Endodermal cell (in vitro differentiated cells): ENCODE data around the gene UMODL1. TPM values are rescaled to one million over a fixed set of nuclear protein-coding genes. Genes with fewer than 3 reads are reported as not detected.

Experiments
- DNase-seq: peaks from one replicate; pipeline ENCODE4 v3.0.0-alpha.2; 2017
- H3K27ac ChIP-seq: 2 replicates; pipeline ENCODE4 v1.5.1; 2013; ENCODE audit warnings: mild to moderate bottlenecking, low read depth, low read length, moderate library complexity
- H3K27me3 ChIP-seq: 2 replicates; pipeline ENCODE4 v1.6.1; 2013; ENCODE audit warnings: mild to moderate bottlenecking, low read length, moderate library complexity; ENCODE audit not compliant: insufficient read depth, control insufficient read depth, poor library complexity, severe bottlenecking
- H3K36me3 ChIP-seq: 2 replicates; pipeline ENCODE4 v1.7.0; 2013; ENCODE audit warnings: mild to moderate bottlenecking, low read length, moderate library complexity; ENCODE audit not compliant: control insufficient read depth, insufficient read depth
- H3K4me1 ChIP-seq: one replicate; pipeline ENCODE4 v1.7.0; 2013; ENCODE audit warnings: low read length; ENCODE audit not compliant: control insufficient read depth, insufficient read depth
- H3K4me3 ChIP-seq: 2 replicates; pipeline ENCODE4 v1.5.1; 2013; ENCODE audit warnings: mild to moderate bottlenecking, low read length, moderate library complexity
- H3K9ac ChIP-seq: 2 replicates; pipeline ENCODE4 v1.6.1; 2013; ENCODE audit warnings: mild to moderate bottlenecking, low read length, moderate library complexity; ENCODE audit not compliant: poor library complexity, severe bottlenecking; ENCODE audit errors: extremely low read depth
- H3K9me3 ChIP-seq: 2 replicates; pipeline ENCODE4 v1.6.1; 2013; ENCODE audit warnings: mild to moderate bottlenecking, low read length, moderate library complexity; ENCODE audit not compliant: control insufficient read depth
- H3K27ac Mint-ChIP-seq: 2 replicates; pipeline ENCODE4 v1.8.0; 2020; ENCODE audit warnings: mixed read lengths
- H3K27me3 Mint-ChIP-seq: 2 replicates; pipeline ENCODE4 v1.8.0; 2021; ENCODE audit warnings: mild to moderate bottlenecking, mixed read lengths; ENCODE audit not compliant: insufficient read depth
- H3K36me3 Mint-ChIP-seq: 2 replicates; pipeline ENCODE4 v1.8.0; 2020; ENCODE audit warnings: low read depth, mixed read lengths
- H3K4me1 Mint-ChIP-seq: 2 replicates; pipeline ENCODE4 v1.8.0; 2020; ENCODE audit warnings: mixed read lengths
- H3K4me3 Mint-ChIP-seq: 2 replicates; pipeline ENCODE4 v1.8.0; 2020; ENCODE audit warnings: mild to moderate bottlenecking, moderate library complexity, mixed read lengths
- H3K9me3 Mint-ChIP-seq: 2 replicates; pipeline ENCODE4 v1.8.0; 2020; ENCODE audit warnings: mild to moderate bottlenecking, mixed read lengths
- CTCF ChIP-seq: fragments of 200-600 bp; sonication (generic); conservative IDR thresholded peaks from 2 replicates; pipeline ENCODE4 v1.5.0; 2021; ENCODE audit warnings: antibody characterized with exemption, mild to moderate bottlenecking
- WGBS, 2 experiments: methylation state at CpG; one replicate each; pipeline versions ENCODE4 v1.1.5 to v1.1.7; 2013; ENCODE audit warnings: missing lambda C conversion rate in 2 of 2, mixed read lengths in 1 of 2; ENCODE audit not compliant: insufficient coverage in 1 of 2, insufficient read length in 1 of 2; 5-methylcytosine and 5-hydroxymethylcytosine counted together
- total RNA-seq, 2 donors: library from RNA; stranded (reverse); fragmentation: NEBNext Ultra II Directional in 1 of 2; extraction: Animal tissue kit (Norgen Biotek cat#: 25700) in 1 of 2; gene quantifications; 2 replicates in 1 of 2; 3 replicates in 1 of 2; pipeline ENCODE4 v1.2.1, GENCODE V29; 2021

The UMODL1 gene
- total RNA-seq, 2 donors from 2014 or later: 0.24 to 0.49 TPM

- H3K27me3 Mint-ChIP-seq: no peaks in the 10 kb centered on the region
- H3K4me3 Mint-ChIP-seq: no peak overlapping the region
- H3K9me3 Mint-ChIP-seq: no peaks in the 10 kb centered on the region
- H3K4me1 ChIP-seq: no peaks in the 10 kb centered on the region
- H3K9ac ChIP-seq: no peak overlapping the region
- no peak overlapping the region for H3K27ac Mint-ChIP-seq
- H3K4me1 Mint-ChIP-seq: peaks cover 4% of the 10 kb centered on the region
- DNase-seq: no peak
- no peak overlapping the region for H3K4me3 ChIP-seq
- no peaks in the 10 kb centered on the region for H3K36me3 ChIP-seq
- H3K36me3 Mint-ChIP-seq: no peaks in the 10 kb centered on the region
- no peaks in the 10 kb centered on the region for H3K27me3 ChIP-seq
- TF ChIP-seq CTCF: no peak
- 90 to 100% methylated on average over 3 to 9 of the region's 9 CpGs for WGBS, 2 experiments
- no peaks in the 10 kb centered on the region for H3K9me3 ChIP-seq
- H3K27ac ChIP-seq: no peak overlapping the region
Measured at GRCh38 chr21:42160765-42161164, 89.6 kb downstream of the UMODL1 start.

- 85 to 100% methylated on average over 2 to 7 of the region's 7 CpGs for WGBS, 2 experiments
- TF ChIP-seq CTCF: no peak
- H3K4me1 ChIP-seq: no peaks in the 10 kb centered on the region
- Mint-ChIP-seq H3K27me3 (no peaks in the 10 kb centered on the region), H3K27ac (peak overlapping the region; percentile 1), H3K36me3 (no peaks in the 10 kb centered on the region), H3K4me3 (no peak overlapping the region), H3K9me3 (no peaks in the 10 kb centered on the region), H3K4me1 (peaks cover 4% of the 10 kb centered on the region)
- H3K4me3 ChIP-seq: no peak overlapping the region
- no peak overlapping the region for H3K9ac ChIP-seq
- no peaks in the 10 kb centered on the region for H3K9me3 ChIP-seq
- DNase-seq: no peak
- H3K27ac ChIP-seq: no peak overlapping the region
- H3K36me3 ChIP-seq: no peaks in the 10 kb centered on the region
- no peaks in the 10 kb centered on the region for H3K27me3 ChIP-seq
Measured at GRCh38 chr21:42161401-42161955, 90.4 kb downstream of the UMODL1 start.

GRCh38 chr21:42161956-42162681 lies 91.0 kb downstream of the UMODL1 start:
- Mint-ChIP-seq H3K4me1 (peaks cover 4% of the 10 kb centered on the region), H3K4me3 (no peak overlapping the region), H3K36me3 (no peaks in the 10 kb centered on the region), H3K27me3 (no peaks in the 10 kb centered on the region), H3K27ac (peak overlapping the region; percentile 1), H3K9me3 (no peaks in the 10 kb centered on the region)
- TF ChIP-seq CTCF: no peak
- H3K9me3 ChIP-seq: no peaks in the 10 kb centered on the region
- no peak overlapping the region for H3K9ac ChIP-seq
- 82 to 96% methylated on average over 5 to 15 of the region's 15 CpGs for WGBS, 2 experiments
- no peaks in the 10 kb centered on the region for H3K36me3 ChIP-seq
- no peak overlapping the region for H3K4me3 ChIP-seq
- H3K27ac ChIP-seq: no peak overlapping the region
- H3K27me3 ChIP-seq: no peaks in the 10 kb centered on the region
- peak; percentile 47 for DNase-seq
- H3K4me1 ChIP-seq: no peaks in the 10 kb centered on the region
